CD14-positive monocyte (primary cell): Measurements from ENCODE around the gene RTL1. TPM values are rescaled to one million over a fixed set of nuclear protein-coding genes. Genes with fewer than 3 reads are reported as not detected.

Source experiments
- DNase-seq, 3 donors: peaks; one replicate each; pipeline ENCODE4 v3.0.0-alpha.2; 2011 to 2022
- H2AFZ ChIP-seq: 2 replicates; pipeline ENCODE4 v1.6.0; 2012; ENCODE audit warnings: mild to moderate bottlenecking, low read depth, low read length, inconsistent platforms; ENCODE audit not compliant: insufficient read depth, poor library complexity, severe bottlenecking
- H3K27ac ChIP-seq, 2 donors: 1 replicate in 1 of 2; 2 replicates in 1 of 2; pipeline ENCODE4 v1.5.1; 2012 to 2013; ENCODE audit warnings: low read length in 2 of 2, control low read depth in 1 of 2, inconsistent platforms in 1 of 2, low read depth in 1 of 2, mild to moderate bottlenecking in 1 of 2
- H3K27me3 ChIP-seq, 2 donors: one replicate each; pipeline versions ENCODE4 v1.6.0 to v1.6.1; 2011 to 2013; ENCODE audit warnings: low read length in 2 of 2; ENCODE audit not compliant: control insufficient read depth in 2 of 2, insufficient read depth in 2 of 2
- H3K36me3 ChIP-seq, 2 donors: replicated peaks in 1 of 2; 1 replicate in 1 of 2; 2 replicates in 1 of 2; pipeline versions ENCODE4 v1.5.1 to v1.6.1; 2012 to 2013; ENCODE audit warnings: low read length in 2 of 2, control low read depth in 1 of 2, inconsistent platforms in 1 of 2, mild to moderate bottlenecking in 1 of 2; ENCODE audit not compliant: insufficient read depth in 2 of 2, control insufficient read depth in 1 of 2
- H3K4me1 ChIP-seq, 2 donors: 1 replicate in 1 of 2; 2 replicates in 1 of 2; pipeline versions ENCODE4 v1.5.1 to v1.6.1; 2012 to 2013; ENCODE audit warnings: low read length in 2 of 2, control low read depth in 1 of 2, inconsistent platforms in 1 of 2, mild to moderate bottlenecking in 1 of 2, moderate library complexity in 1 of 2; ENCODE audit not compliant: insufficient read depth in 2 of 2, control insufficient read depth in 1 of 2
- H3K4me2 ChIP-seq: replicated peaks from 2 replicates; pipeline ENCODE3; 2012; ENCODE audit warnings: low read length, moderate library complexity, mild to moderate bottlenecking; ENCODE audit not compliant: poor library complexity, severe bottlenecking; ENCODE audit errors: extremely low read depth
- H3K4me3 ChIP-seq, 3 experiments: fragments of 200-600 bp in 1 of 3; sonication (generic) in 1 of 3; replicated peaks in 1 of 3; 1 replicate in 2 of 3; 2 replicates in 1 of 3; pipeline ENCODE4 v1.5.1; 2011 to 2013; ENCODE audit warnings: low read length in 3 of 3, mild to moderate bottlenecking in 3 of 3, control low read depth in 2 of 3, low read depth in 2 of 3, inconsistent platforms in 1 of 3, moderate library complexity in 1 of 3
- H3K79me2 ChIP-seq: 2 replicates; pipeline ENCODE4 v1.6.0; 2012; ENCODE audit warnings: mild to moderate bottlenecking, control low read depth, inconsistent platforms, low read length, moderate library complexity; ENCODE audit not compliant: insufficient read depth
- H3K9ac ChIP-seq: 2 replicates; pipeline ENCODE4 v1.6.0; 2017; ENCODE audit warnings: low read length, mild to moderate bottlenecking; ENCODE audit not compliant: insufficient read depth, poor library complexity, severe bottlenecking
- H3K9me3 ChIP-seq, 2 donors: replicated peaks in 1 of 2; 1 replicate in 1 of 2; 2 replicates in 1 of 2; pipeline versions ENCODE4 v1.5.1 to v1.6.1; 2012 to 2013; ENCODE audit warnings: low read length in 2 of 2, control low read depth in 1 of 2; ENCODE audit not compliant: control insufficient read depth in 1 of 2, insufficient read depth in 1 of 2
- H4K20me1 ChIP-seq: 2 replicates; pipeline ENCODE4 v1.6.0; 2012; ENCODE audit warnings: mild to moderate bottlenecking, low read length, control low read depth, moderate library complexity; ENCODE audit not compliant: insufficient read depth
- H3K27ac Mint-ChIP-seq, 7 donors: one replicate each; pipeline ENCODE4 v1.8.0; 2020; ENCODE audit warnings: mild to moderate bottlenecking in 7 of 7, mixed read lengths in 7 of 7, moderate library complexity in 6 of 7, inconsistent platforms in 2 of 7
- H3K27me3 Mint-ChIP-seq, 3 donors: one replicate each; pipeline ENCODE4 v1.8.0; 2021 to 2022; ENCODE audit warnings: low read depth in 3 of 3, mild to moderate bottlenecking in 3 of 3, mixed read lengths in 3 of 3, moderate library complexity in 3 of 3, inconsistent platforms in 1 of 3
- H3K36me3 Mint-ChIP-seq, 2 donors: one replicate each; pipeline ENCODE4 v1.8.0; 2020; ENCODE audit warnings: mixed read lengths in 2 of 2, inconsistent platforms in 1 of 2, mild to moderate bottlenecking in 1 of 2
- H3K4me1 Mint-ChIP-seq: one replicate; pipeline ENCODE4 v1.8.0; 2020; ENCODE audit warnings: mild to moderate bottlenecking, mixed read lengths
- H3K4me3 Mint-ChIP-seq, 2 donors: one replicate each; pipeline ENCODE4 v1.8.0; 2020; ENCODE audit warnings: mild to moderate bottlenecking in 2 of 2, mixed read lengths in 2 of 2, moderate library complexity in 1 of 2
- H3K9me3 Mint-ChIP-seq, 7 donors: one replicate each; pipeline ENCODE4 v1.8.0; 2020 to 2022; ENCODE audit warnings: mixed read lengths in 7 of 7, mild to moderate bottlenecking in 6 of 7, moderate library complexity in 6 of 7, inconsistent platforms in 2 of 7
- WGBS: methylation state at CpG from one replicate; pipeline ENCODE4 v1.1.5; 2013; ENCODE audit warnings: missing lambda C conversion rate; ENCODE audit not compliant: insufficient coverage; 5-methylcytosine and 5-hydroxymethylcytosine counted together
- intact Hi-C, 2 donors: fragments of 100-400 bp; cut with micrococcal nuclease; formaldehyde crosslinking; loops; one replicate each; pipeline versions ENCODE4 v1.15.0 to v1.15.1; 2023
- polyA plus RNA-seq, 3 donors: library from polyadenylated mRNA; depleted of rRNA in 1 of 3; unstranded in 2 of 3; stranded (reverse) in 1 of 3; fragments of 300-500 nt in 2 of 3; fragments of >200 nt in 1 of 3; fragmentation: Illumina TruSeq in 2 of 3; gene quantifications; 1 replicate in 2 of 3; 2 replicates in 1 of 3; pipeline ENCODE4 v1.2.3, GENCODE V29; 2012 to 2021
- TF ChIP-seq, protein P1 (sequence below): fragments of 200-600 bp; IDR thresholded peaks from one replicate; pipeline ENCODE4 v1.8.0; 2022; ENCODE audit warnings: antibody characterized with exemption, mild to moderate bottlenecking

The RTL1 gene
- polyA plus RNA-seq, 3 donors = not detected

DNA sequence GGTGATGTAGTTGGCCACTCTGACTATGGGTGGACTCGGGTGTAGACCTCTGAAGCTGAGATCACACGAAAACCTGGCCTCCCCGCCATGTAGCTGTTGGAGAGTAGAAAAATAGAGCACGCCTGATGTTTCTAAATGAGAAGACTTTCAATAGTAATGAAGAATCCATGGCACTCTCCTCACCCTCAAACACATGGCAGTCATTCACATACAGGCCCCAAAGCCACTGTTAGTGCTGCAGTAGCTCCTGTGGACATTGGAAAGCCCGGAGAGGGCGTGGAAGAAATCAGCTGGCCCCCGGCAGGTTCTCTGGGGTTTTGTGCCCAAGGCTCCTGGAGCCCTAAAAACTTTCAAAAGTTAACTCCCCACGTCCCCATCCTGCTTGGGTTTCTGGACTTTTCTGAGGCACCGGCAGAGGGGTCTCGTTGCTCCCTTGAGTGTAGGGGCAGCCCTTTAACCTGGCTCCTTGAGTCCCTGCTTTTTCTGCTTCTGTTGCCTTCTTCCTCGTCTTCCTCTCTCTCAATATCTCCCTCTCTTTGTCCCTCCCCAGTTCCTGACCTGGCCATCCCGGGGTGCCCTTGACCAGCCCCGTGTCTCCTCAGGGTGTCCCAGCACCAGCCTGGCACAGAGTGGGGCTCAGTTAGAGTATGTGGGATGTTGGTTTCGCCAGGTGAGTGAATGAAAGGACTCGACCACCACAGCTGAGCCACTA lies 69.3 kb downstream of the RTL1 start:
- intact Hi-C loops = no loop called here
- no peak overlapping the region for H3K4me3 Mint-ChIP-seq
- no peaks in the 10 kb centered on the region for H3K4me1 Mint-ChIP-seq

DNA sequence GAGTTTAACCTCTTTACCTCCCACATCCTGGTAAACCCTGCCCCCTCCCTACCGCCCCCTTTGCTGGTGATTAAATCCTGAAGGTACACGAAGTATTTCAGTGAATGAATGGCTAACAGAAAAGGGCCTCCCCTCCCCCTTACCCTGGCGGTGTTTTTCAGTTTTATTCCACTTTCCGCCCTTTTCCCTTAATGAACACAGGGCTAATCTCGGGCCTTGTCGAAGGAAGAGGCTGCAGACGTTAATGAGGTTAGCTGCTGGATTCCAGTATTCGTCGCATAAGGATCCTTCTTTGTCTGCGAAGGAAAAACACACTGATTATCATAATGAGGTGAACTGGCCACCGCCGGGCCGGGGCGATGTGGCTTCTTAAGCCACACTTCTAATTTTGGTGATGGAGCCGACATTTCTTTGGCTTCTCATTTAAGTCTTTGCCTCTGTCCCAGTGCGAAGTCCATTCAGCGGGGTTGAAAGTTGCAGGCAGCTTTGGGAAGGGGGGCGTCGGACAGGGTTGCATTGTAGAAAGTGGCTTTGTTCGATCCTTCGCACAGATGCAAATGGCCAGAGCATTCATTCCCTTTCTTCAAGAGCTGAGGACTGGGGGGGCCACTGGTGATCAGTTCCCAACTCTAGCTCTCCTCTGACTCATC lies 71.1 kb downstream of the RTL1 start:
- H3K9ac ChIP-seq = no peak overlapping the region
- H3K27me3 ChIP-seq = peaks cover 0 to 2% of the 10 kb centered on the region in 2 donors
- H3K9me3 ChIP-seq = peaks cover 5 to 8% of the 10 kb centered on the region in 2 donors
- H3K4me1 ChIP-seq = no peaks in the 10 kb centered on the region
- no peak overlapping the region for H3K4me3 ChIP-seq
- no peaks in the 10 kb centered on the region for H3K36me3 ChIP-seq
- no peaks in the 10 kb centered on the region for H4K20me1 ChIP-seq
- intact Hi-C loops = no loop called here
- 98% methylated on average over 15 of the region's 21 CpGs for WGBS
- peaks cover 3 to 16% (median 5%) of the 10 kb centered on the region in 7 donors for H3K9me3 Mint-ChIP-seq
- peaks cover 2% of the 10 kb centered on the region in 2 donors for H3K36me3 Mint-ChIP-seq
- no peaks in the 10 kb centered on the region for H3K79me2 ChIP-seq
- no peak overlapping the region for H3K4me2 ChIP-seq
- DNase-seq = no peak
- H3K4me3 Mint-ChIP-seq = no peak overlapping the region
- H3K27me3 Mint-ChIP-seq = peaks cover 10 to 13% (median 12%) of the 10 kb centered on the region in 3 donors
- no peak overlapping the region for H2AFZ ChIP-seq
- no peaks in the 10 kb centered on the region for H3K4me1 Mint-ChIP-seq
- no peak overlapping the region for H3K27ac Mint-ChIP-seq
- no peak overlapping the region for H3K27ac ChIP-seq
- TF ChIP-seq, protein P1, sequence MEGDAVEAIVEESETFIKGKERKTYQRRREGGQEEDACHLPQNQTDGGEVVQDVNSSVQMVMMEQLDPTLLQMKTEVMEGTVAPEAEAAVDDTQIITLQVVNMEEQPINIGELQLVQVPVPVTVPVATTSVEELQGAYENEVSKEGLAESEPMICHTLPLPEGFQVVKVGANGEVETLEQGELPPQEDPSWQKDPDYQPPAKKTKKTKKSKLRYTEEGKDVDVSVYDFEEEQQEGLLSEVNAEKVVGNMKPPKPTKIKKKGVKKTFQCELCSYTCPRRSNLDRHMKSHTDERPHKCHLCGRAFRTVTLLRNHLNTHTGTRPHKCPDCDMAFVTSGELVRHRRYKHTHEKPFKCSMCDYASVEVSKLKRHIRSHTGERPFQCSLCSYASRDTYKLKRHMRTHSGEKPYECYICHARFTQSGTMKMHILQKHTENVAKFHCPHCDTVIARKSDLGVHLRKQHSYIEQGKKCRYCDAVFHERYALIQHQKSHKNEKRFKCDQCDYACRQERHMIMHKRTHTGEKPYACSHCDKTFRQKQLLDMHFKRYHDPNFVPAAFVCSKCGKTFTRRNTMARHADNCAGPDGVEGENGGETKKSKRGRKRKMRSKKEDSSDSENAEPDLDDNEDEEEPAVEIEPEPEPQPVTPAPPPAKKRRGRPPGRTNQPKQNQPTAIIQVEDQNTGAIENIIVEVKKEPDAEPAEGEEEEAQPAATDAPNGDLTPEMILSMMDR = no peak

More for the DNA sequence above, 69.3 kb downstream of the RTL1 start:
- Histone ChIP-seq H3K4me2 (no peak overlapping the region), H3K9ac (no peak overlapping the region), H3K27ac (no peak overlapping the region), H3K36me3 (no peaks in the 10 kb centered on the region), H2AFZ (no peak overlapping the region), H3K79me2 (no peaks in the 10 kb centered on the region), H4K20me1 (no peaks in the 10 kb centered on the region), H3K4me1 (no peaks in the 10 kb centered on the region), H3K4me3 (no peak overlapping the region), H3K9me3 (no peaks in the 10 kb centered on the region), H3K27me3 (no peaks in the 10 kb centered on the region)
- no peak for DNase-seq
- WGBS = 96% methylated on average over 8 of the region's 15 CpGs
- peaks cover 0 to 4% (median 0%) of the 10 kb centered on the region in 7 donors for H3K9me3 Mint-ChIP-seq
- no peaks in the 10 kb centered on the region for H3K36me3 Mint-ChIP-seq
- TF ChIP-seq, protein P1 = no peak
- peaks cover 4 to 11% (median 6%) of the 10 kb centered on the region in 3 donors for H3K27me3 Mint-ChIP-seq
- peak overlapping the region in 2 of 7 donors; percentile 6 to 13 for H3K27ac Mint-ChIP-seq
